ENCODE measurements around the gene NAT14. TPM values are rescaled to one million over a fixed set of nuclear protein-coding genes. Genes with fewer than 3 reads are reported as not detected.
A peak's percentile ranks its signal among the peaks of the same experiment; 100 is the strongest.

Gene NAT14
- 16.8 and 21.0 TPM in 2 replicates for polyA plus RNA-seq (2011; rRNA removed)
- polyA plus RNA-seq (2012; cell fraction: cytosol; rRNA removed) = 48.1 and 50.6 TPM in 2 replicates
- 98.9 and 106 TPM in 2 replicates for polyA plus RNA-seq (2012; cell fraction: nucleus; rRNA removed)
- polyA plus RNA-seq (2017; fragmentation: RNase III; extraction: RNeasy Plus Mini Kit Qiagen cat#74134 plus additional on column Dnase treatment) = 46.5 to 57.4 TPM (median 50.3 TPM) in 3 replicates
- 7.6 and 10.2 TPM in 2 replicates for polyA minus RNA-seq (2011; rRNA and poly(A)+ RNA removed)

GRCh38 chr19:55484593-55485438, at the start of gene NAT14:
NAT14 (plus strand) TSS chr19:55485188; CDS start chr19:55485709, 521 bp downstream.
- POLR2A ChIA-PET = interaction anchor here (0.7 to 4.1 kb wide), 10 partner anchors 8 to 397 kb away, joined by 3 to 53 read pairs (median 4); partner anchors contain the start of genes FIZ1, ISOC2, UBE2S and ZNF628
- no peak for TF ChIP-seq ZFP36 (IDR thresholded peaks at IDR 0.05; ENCODE audit: borderline replicate concordance, partially characterized antibody)
- TF ChIP-seq, protein P1, sequence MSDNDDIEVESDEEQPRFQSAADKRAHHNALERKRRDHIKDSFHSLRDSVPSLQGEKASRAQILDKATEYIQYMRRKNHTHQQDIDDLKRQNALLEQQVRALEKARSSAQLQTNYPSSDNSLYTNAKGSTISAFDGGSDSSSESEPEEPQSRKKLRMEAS (IDR thresholded peaks at IDR 0.05) = peak; percentile 54; the same call in 1 of the 2 replicates
- TF ChIP-seq CHD2 (IDR thresholded peaks at IDR 0.05; ENCODE audit: low read length, partially characterized antibody) = no peak
- 0 out of 2 replicates have a peak, but pooled peaks have one; percentile 63 for TF ChIP-seq EHF (CRISPR knock-in tag; IDR thresholded peaks at IDR 0.05)
- no peak for TF ChIP-seq ESRRA (IDR thresholded peaks at IDR 0.05; ENCODE audit: borderline replicate concordance, low read length)
- TF ChIP-seq, protein P2, sequence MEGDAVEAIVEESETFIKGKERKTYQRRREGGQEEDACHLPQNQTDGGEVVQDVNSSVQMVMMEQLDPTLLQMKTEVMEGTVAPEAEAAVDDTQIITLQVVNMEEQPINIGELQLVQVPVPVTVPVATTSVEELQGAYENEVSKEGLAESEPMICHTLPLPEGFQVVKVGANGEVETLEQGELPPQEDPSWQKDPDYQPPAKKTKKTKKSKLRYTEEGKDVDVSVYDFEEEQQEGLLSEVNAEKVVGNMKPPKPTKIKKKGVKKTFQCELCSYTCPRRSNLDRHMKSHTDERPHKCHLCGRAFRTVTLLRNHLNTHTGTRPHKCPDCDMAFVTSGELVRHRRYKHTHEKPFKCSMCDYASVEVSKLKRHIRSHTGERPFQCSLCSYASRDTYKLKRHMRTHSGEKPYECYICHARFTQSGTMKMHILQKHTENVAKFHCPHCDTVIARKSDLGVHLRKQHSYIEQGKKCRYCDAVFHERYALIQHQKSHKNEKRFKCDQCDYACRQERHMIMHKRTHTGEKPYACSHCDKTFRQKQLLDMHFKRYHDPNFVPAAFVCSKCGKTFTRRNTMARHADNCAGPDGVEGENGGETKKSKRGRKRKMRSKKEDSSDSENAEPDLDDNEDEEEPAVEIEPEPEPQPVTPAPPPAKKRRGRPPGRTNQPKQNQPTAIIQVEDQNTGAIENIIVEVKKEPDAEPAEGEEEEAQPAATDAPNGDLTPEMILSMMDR (IDR thresholded peaks at IDR 0.05) = no peak
- TF ChIP-seq, protein P3, sequence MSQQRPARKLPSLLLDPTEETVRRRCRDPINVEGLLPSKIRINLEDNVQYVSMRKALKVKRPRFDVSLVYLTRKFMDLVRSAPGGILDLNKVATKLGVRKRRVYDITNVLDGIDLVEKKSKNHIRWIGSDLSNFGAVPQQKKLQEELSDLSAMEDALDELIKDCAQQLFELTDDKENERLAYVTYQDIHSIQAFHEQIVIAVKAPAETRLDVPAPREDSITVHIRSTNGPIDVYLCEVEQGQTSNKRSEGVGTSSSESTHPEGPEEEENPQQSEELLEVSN (IDR thresholded peaks at IDR 0.05; ENCODE audit: borderline replicate concordance, low read depth) = peak; percentile 60; the same call in 1 of the 2 replicates
- peak; percentile 72 for TF ChIP-seq RFX5 (IDR thresholded peaks at IDR 0.05)
- peak; percentile 85 for TF ChIP-seq HOXA7 (CRISPR knock-in tag; IDR thresholded peaks at IDR 0.05)
- no peak for TF ChIP-seq HOXB5 (CRISPR knock-in tag; IDR thresholded peaks at IDR 0.05)
- TF ChIP-seq PHF8 (IDR thresholded peaks at IDR 0.05; ENCODE audit: borderline replicate concordance, low read depth) = no peak; the same call in 1 of the 2 replicates
- TF ChIP-seq REST (IDR thresholded peaks at IDR 0.05) = no peak; the same call in 1 of the 2 replicates
- TF ChIP-seq PBX3 (IDR thresholded peaks at IDR 0.05) = peak; percentile 56
- no peak for TF ChIP-seq TP53 (CRISPR knock-in tag; IDR thresholded peaks at IDR 0.05)
- TF ChIP-seq KDM1A (IDR thresholded peaks at IDR 0.05; ENCODE audit: low read depth) = no peak
- 0 out of 2 replicates have a peak, but pooled peaks have one; percentile 15 for TF ChIP-seq GATA3 (IDR thresholded peaks at IDR 0.05; ENCODE audit: borderline replicate concordance)
- no peak for TF ChIP-seq RCOR1 (IDR thresholded peaks at IDR 0.05; ENCODE audit: low read depth, low read length)
- TF ChIP-seq HEYL (CRISPR knock-in tag; IDR thresholded peaks at IDR 0.05) = no peak
- TF ChIP-seq CEBPB (IDR thresholded peaks at IDR 0.05) = no peak
- 0 out of 2 replicates have a peak, but pooled peaks have one; percentile 25 for TF ChIP-seq ATOH8 (CRISPR knock-in tag; IDR thresholded peaks at IDR 0.05; ENCODE audit: low read depth)
- TF ChIP-seq SREBF2 (IDR thresholded peaks at IDR 0.05) = no peak
- no peak for TF ChIP-seq CBX8 (IDR thresholded peaks at IDR 0.05)
- TF ChIP-seq BCL3 (IDR thresholded peaks at IDR 0.05) = no peak
- TF ChIP-seq SMC3 (IDR thresholded peaks at IDR 0.05) = no peak
- TF ChIP-seq CHD4 (IDR thresholded peaks at IDR 0.05; ENCODE audit: borderline replicate concordance) = no peak
- no peak for TF ChIP-seq MYC (IDR thresholded peaks at IDR 0.05; ENCODE audit: borderline replicate concordance, low read length)
- TF ChIP-seq BHLHE40 (IDR thresholded peaks at IDR 0.05; ENCODE audit: low read depth, low read length) = no peak
- TF ChIP-seq CBX2 (IDR thresholded peaks at IDR 0.05; ENCODE audit: borderline replicate concordance, low read depth) = no peak
- no peak for TF ChIP-seq MAZ (IDR thresholded peaks at IDR 0.05; ENCODE audit: borderline replicate concordance, low read depth, low read length)

More at GRCh38 chr19:55484593-55485438, at the start of gene NAT14:
- DNase-seq (ENCODE audit: low read depth in 1 of 2, low spot score in 1 of 2) (peak; percentile 77 to 94), FAIRE-seq (no peak), ATAC-seq (peak; percentile 33 to 71)
- WGBS (ENCODE audit: missing lambda C conversion rate) = 6% methylated on average over 57 of the region's 78 CpGs
- CTCF ChIA-PET = interaction anchor here (1.2 to 17.3 kb wide), 10 partner anchors 9 to 344 kb away, joined by 3 to 219 read pairs (median 6); partner anchors contain the start of genes ZNF628 and ZNF865
- Histone ChIP-seq H3K4me1 (peaks cover 50% of the 10 kb centered on the region), H3K4me3 (peak within 1 kb of the TSS; percentile 75), H3K9me3 (no peaks in the 10 kb centered on the region), H3K27ac (peak within 1 kb of the TSS; percentile 89 to 93), H3K4me2 (peak within 1 kb of the TSS; percentile 97)
